ENCODE measurements around the gene JAKMIP1.

JAKMIP1 gene

GRCh38 chr4:6114181-6114580 is 86.2 kb downstream of the JAKMIP1 start:
- no peaks in the 10 kb centered on the region for H3K36me3 ChIP-seq
- TF ChIP-seq Cebpa-rat (IDR thresholded peaks at IDR 0.05): no peak

GRCh38 chr4:6113641-6114040 is 86.7 kb downstream of the JAKMIP1 start:
- H3K9ac ChIP-seq: no peak overlapping the region
- 0 out of 22 replicates have a peak, but pooled peaks cover 0 to 4% (median 0%) of the 10 kb centered on the region in 11 experiments for H4K20me1 ChIP-seq
- no peaks in the 10 kb centered on the region for H3K9me3 ChIP-seq (replicated peaks in 1 of 11)
- H3K4me2 ChIP-seq: no peak overlapping the region
- H3K4me1 ChIP-seq: no peaks in the 10 kb centered on the region
- no peaks in the 10 kb centered on the region for H3K36me3 ChIP-seq
- H3K27me3 ChIP-seq: no peaks in the 10 kb centered on the region
- no peak overlapping the region for H3K4me3 ChIP-seq
- TF ChIP-seq Cebpa-rat (IDR thresholded peaks at IDR 0.05): no peak
- H3K27ac ChIP-seq: no peak overlapping the region

More at GRCh38 chr4:6114181-6114580, 86.2 kb downstream of the JAKMIP1 start:
- H3K4me1 ChIP-seq: no peaks in the 10 kb centered on the region
- H3K9ac ChIP-seq: no peak overlapping the region
- no peaks in the 10 kb centered on the region for H3K9me3 ChIP-seq (replicated peaks in 1 of 11)
- no peak overlapping the region for H3K4me2 ChIP-seq
- no peak overlapping the region for H3K4me3 ChIP-seq
- 0 out of 22 replicates have a peak, but pooled peaks cover 0 to 4% (median 0%) of the 10 kb centered on the region in 11 experiments for H4K20me1 ChIP-seq
- H3K27me3 ChIP-seq: no peaks in the 10 kb centered on the region
- no peak overlapping the region for H3K27ac ChIP-seq

- no peaks in the 10 kb centered on the region for H3K27me3 ChIP-seq
- no peak overlapping the region for H3K9ac ChIP-seq
- H3K36me3 ChIP-seq: no peaks in the 10 kb centered on the region
- H3K4me2 ChIP-seq: no peak overlapping the region
- no peak overlapping the region for H3K4me3 ChIP-seq
- H3K27ac ChIP-seq: no peak overlapping the region
- no peak for TF ChIP-seq Cebpa-rat (IDR thresholded peaks at IDR 0.05)
- no peaks in the 10 kb centered on the region for H3K4me1 ChIP-seq
- 0 out of 22 replicates have a peak, but pooled peaks cover 0 to 4% (median 0%) of the 10 kb centered on the region in 11 experiments for H4K20me1 ChIP-seq
- no peaks in the 10 kb centered on the region for H3K9me3 ChIP-seq (replicated peaks in 1 of 11)
These were observed 87.6 kb downstream of the JAKMIP1 start for GRCh38 chr4:6112606-6113290.

GRCh38 chr4:6111354-6111960 is 88.9 kb downstream of the JAKMIP1 start:
- Histone ChIP-seq H3K9ac (no peak overlapping the region), H4K20me1 (0 out of 22 replicates have a peak, but pooled peaks cover 0 to 4% (median 0%) of the 10 kb centered on the region in 11 experiments), H3K36me3 (no peaks in the 10 kb centered on the region), H3K9me3 (replicated peaks in 1 of 11) (no peaks in the 10 kb centered on the region), H3K4me1 (no peaks in the 10 kb centered on the region), H3K27me3 (no peaks in the 10 kb centered on the region), H3K4me2 (no peak overlapping the region), H3K4me3 (no peak overlapping the region), H3K27ac (no peak overlapping the region)
- TF ChIP-seq Cebpa-rat (IDR thresholded peaks at IDR 0.05): no peak

DNA sequence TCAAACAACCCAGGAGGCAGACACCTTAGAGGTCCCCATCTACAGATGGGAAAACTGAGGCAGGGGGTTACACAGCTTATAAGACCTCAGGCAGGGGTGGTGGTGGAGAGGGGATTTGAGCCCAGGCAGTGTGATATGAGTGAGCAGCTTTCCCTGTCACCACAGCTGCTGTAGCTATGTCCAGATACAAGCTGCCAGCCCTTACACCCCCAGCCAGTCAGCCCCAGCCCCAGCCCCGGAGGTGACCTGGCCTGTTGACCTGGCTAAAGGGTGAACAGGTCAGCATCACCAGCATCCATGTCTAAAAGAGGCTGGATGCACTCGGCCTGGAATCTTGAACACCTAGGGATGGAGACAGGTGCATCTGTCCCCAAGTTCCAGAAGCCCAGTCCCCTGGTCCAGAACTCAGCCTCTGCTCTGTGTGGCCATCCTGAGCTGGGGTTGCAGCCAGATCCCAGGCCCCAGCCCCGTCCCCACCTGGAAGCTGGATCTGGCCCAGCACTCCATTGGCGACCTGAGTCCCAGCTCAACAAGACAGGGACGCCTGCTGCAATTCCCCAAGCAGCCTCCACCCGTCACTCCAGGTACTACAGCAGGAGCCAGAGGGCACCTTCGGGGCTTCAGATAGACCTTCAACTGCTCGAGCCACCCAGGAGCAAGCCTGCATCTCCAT is 89.5 kb downstream of the JAKMIP1 start:
- Histone ChIP-seq H3K27ac (no peak overlapping the region), H3K9me3 (replicated peaks in 1 of 11) (peaks cover 0 to 3% (median 0%) of the 10 kb centered on the region in 11 experiments; a peak in 2 of 22 replicates), H3K4me1 (no peaks in the 10 kb centered on the region), H3K27me3 (no peaks in the 10 kb centered on the region), H4K20me1 (no peaks in the 10 kb centered on the region; a peak in 1 of 22 replicates), H3K9ac (no peak overlapping the region), H3K4me2 (no peak overlapping the region), H3K4me3 (no peak overlapping the region), H3K36me3 (peaks cover 0 to 3% (median 0%) of the 10 kb centered on the region in 11 experiments; a peak in 4 of 22 replicates)
- no peak for TF ChIP-seq Cebpa-rat (IDR thresholded peaks at IDR 0.05)

DNA sequence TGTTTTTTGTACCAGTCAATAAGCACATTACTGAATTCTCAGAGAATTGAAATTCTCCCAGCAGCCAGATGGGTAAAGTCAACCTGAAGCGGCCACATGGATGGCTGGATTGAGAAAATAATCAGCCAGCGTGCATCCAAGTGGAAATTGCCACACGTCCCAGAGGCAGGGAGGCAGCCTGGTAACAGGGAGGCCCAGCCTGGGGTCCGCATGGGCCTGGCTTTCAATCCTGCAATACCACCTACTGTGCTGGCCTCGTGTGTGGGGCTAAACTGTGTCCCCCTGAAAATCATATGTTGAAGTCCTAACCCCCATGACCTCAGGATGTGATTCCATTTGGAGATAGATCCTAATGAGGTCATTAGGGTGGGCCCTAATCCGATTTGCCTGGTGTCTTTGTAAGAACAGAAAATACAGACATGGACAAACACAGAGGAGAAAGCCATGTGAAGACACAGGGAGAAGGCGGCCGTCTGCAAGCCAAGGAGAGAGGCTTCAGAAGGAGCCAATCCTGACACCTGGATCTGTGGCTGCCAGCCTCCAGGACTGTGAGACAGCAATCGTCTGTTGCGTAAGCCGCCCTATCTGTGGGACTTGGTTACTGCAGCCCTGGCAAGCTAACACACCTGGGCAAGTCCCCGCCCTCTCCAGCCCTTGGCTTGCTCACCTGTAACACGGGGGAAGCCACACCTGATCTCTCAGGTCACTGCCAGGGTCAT is 90.3 kb downstream of the JAKMIP1 start:
- Histone ChIP-seq H3K4me3 (no peak overlapping the region), H3K4me2 (no peak overlapping the region), H4K20me1 (no peaks in the 10 kb centered on the region; a peak in 1 of 22 replicates), H3K9ac (no peak overlapping the region), H3K36me3 (peaks cover 0 to 10% (median 5%) of the 10 kb centered on the region in 11 experiments; a peak in 9 of 22 replicates), H3K27ac (no peak overlapping the region), H3K9me3 (replicated peaks in 1 of 11) (peaks cover 0 to 10% (median 0%) of the 10 kb centered on the region in 11 experiments; a peak in 3 of 22 replicates), H3K27me3 (no peaks in the 10 kb centered on the region), H3K4me1 (no peaks in the 10 kb centered on the region)
- TF ChIP-seq Cebpa-rat (IDR thresholded peaks at IDR 0.05): peak in 2 of 11 experiments; percentile 58 to 64; a peak in 4 of 22 replicates

DNA sequence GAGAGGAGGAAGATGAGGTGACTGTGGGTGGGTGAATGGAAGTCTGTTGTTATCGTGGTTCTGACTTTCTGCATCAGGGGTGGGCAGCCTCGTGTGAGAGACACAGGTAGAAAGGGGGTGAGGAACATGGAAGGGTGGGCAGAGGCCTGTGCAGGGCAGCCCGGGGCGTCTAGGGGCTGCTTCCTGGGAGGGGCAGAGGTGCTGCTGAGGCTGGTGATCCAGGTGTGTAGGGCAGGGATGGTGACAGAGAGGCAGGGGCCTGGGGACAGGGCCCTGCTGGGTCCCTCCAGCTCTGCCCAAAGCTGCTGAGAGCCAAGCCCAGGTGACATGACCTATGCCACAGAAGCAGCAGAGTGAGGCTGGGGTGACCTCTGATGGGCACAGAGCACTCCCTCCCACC is 92.5 kb downstream of the JAKMIP1 start:
- H4K20me1 ChIP-seq: no peaks in the 10 kb centered on the region; a peak in 1 of 22 replicates
- no peak overlapping the region for H3K27ac ChIP-seq
- peaks cover 0 to 10% (median 0%) of the 10 kb centered on the region in 11 experiments; a peak in 3 of 22 replicates for H3K9me3 ChIP-seq (replicated peaks in 1 of 11)
- H3K36me3 ChIP-seq: peaks cover 0 to 19% (median 5%) of the 10 kb centered on the region in 11 experiments; a peak in 9 of 22 replicates
- no peak for TF ChIP-seq Cebpa-rat (IDR thresholded peaks at IDR 0.05)
- no peak overlapping the region for H3K4me3 ChIP-seq
- no peaks in the 10 kb centered on the region for H3K4me1 ChIP-seq
- H3K4me2 ChIP-seq: no peak overlapping the region
- H3K9ac ChIP-seq: no peak overlapping the region
- H3K27me3 ChIP-seq: no peaks in the 10 kb centered on the region

- no peak overlapping the region for H3K4me2 ChIP-seq
- no peak overlapping the region for H3K9ac ChIP-seq
- no peaks in the 10 kb centered on the region for H3K27me3 ChIP-seq
- H3K4me3 ChIP-seq: no peak overlapping the region
- no peak overlapping the region for H3K27ac ChIP-seq
- H3K36me3 ChIP-seq: peaks cover 0 to 19% (median 5%) of the 10 kb centered on the region in 11 experiments; a peak in 9 of 22 replicates
- H4K20me1 ChIP-seq: no peaks in the 10 kb centered on the region; a peak in 1 of 22 replicates
- peaks cover 0 to 10% (median 0%) of the 10 kb centered on the region in 11 experiments; a peak in 3 of 22 replicates for H3K9me3 ChIP-seq (replicated peaks in 1 of 11)
- H3K4me1 ChIP-seq: no peaks in the 10 kb centered on the region
- no peak for TF ChIP-seq Cebpa-rat (IDR thresholded peaks at IDR 0.05)
These were observed 93.1 kb downstream of the JAKMIP1 start for GRCh38 chr4:6107114-6107791.
